Panc1 (cell line): ENCODE measurements around the gene USP38. TPM values are rescaled to one million over a fixed set of nuclear protein-coding genes. Genes with fewer than 3 reads are reported as not detected.

ENCODE experiments used
- ATAC-seq: fragments of 200-7000 bp; cut with Tn5 transposase; 2 replicates; pipeline ENCODE4 v1.9.1; 2020; ENCODE audit warnings: mild to moderate bottlenecking, moderate library complexity
- BruUV-seq: library from RNA; stranded (reverse); fragments of 400-500 nt; replicated peaks from 2 replicates; lab custom pipeline; 2021; lab: Mats Ljungman, UMichigan
- CTCF ChIA-PET: fragments of 300-600 bp; sonication (Branson Sonifier 250); formaldehyde crosslinking; loops from one replicate; lab custom pipeline; 2022; ENCODE audit warnings: antibody characterized with exemption; lab: Charles Lee
- POLR2A ChIA-PET: fragments of 300-600 bp; sonication (Branson Sonifier 250); formaldehyde crosslinking; loops from one replicate; lab custom pipeline; 2022; ENCODE audit warnings: antibody characterized with exemption; lab: Charles Lee
- DNase-seq: peaks from one replicate; pipeline ENCODE4 v3.0.0-alpha.2; 2010; ENCODE audit warnings: low read depth, low spot score
- H3K27ac ChIP-seq: 2 replicates; pipeline ENCODE4 v1.5.1; 2011; ENCODE audit warnings: mild to moderate bottlenecking, low read length, inconsistent platforms
- H3K27me3 ChIP-seq: fragments of 200-500 bp; sonication (Bioruptor generic); 2 replicates; pipeline ENCODE4 v1.6.0; 2014; ENCODE audit warnings: low read length, inconsistent platforms; ENCODE audit not compliant: control insufficient read depth, insufficient read depth
- H3K36me3 ChIP-seq: fragments of 200-500 bp; sonication (Bioruptor generic); 2 replicates; pipeline ENCODE4 v1.5.1; 2014; ENCODE audit warnings: inconsistent platforms, mild to moderate bottlenecking, low read length, moderate library complexity; ENCODE audit not compliant: control insufficient read depth, insufficient read depth
- H3K4me1 ChIP-seq: 2 replicates; pipeline ENCODE4 v1.5.1; 2011; ENCODE audit warnings: inconsistent platforms, mild to moderate bottlenecking, low read length, moderate library complexity; ENCODE audit not compliant: control insufficient read depth, insufficient read depth
- H3K4me3 ChIP-seq, 2 experiments: 2 replicates each; pipeline ENCODE4 v1.5.1; 2011 to 2012; ENCODE audit warnings: low read depth in 2 of 2, low read length in 2 of 2, mild to moderate bottlenecking in 2 of 2, inconsistent platforms in 1 of 2, moderate library complexity in 1 of 2
- H3K9me3 ChIP-seq: fragments of 200-500 bp; sonication (Bioruptor generic); 2 replicates; pipeline ENCODE4 v1.5.1; 2014; ENCODE audit warnings: low read depth, mild to moderate bottlenecking, inconsistent platforms, low read length, moderate library complexity; ENCODE audit not compliant: control insufficient read depth, insufficient read depth
- CTCF ChIP-seq: fragments of 450-650 bp; IDR thresholded peaks from 2 replicates; pipeline ENCODE4 v1.5.1; 2017; ENCODE audit warnings: mild to moderate bottlenecking
- POLR2AphosphoS5 ChIP-seq: IDR thresholded peaks from 2 replicates; pipeline ENCODE4 v1.6.1; 2012; ENCODE audit warnings: mild to moderate bottlenecking, low read depth, low read length, moderate library complexity
- REST ChIP-seq, 2 experiments: IDR thresholded peaks; 2 replicates each; pipeline ENCODE4 v1.6.1; 2011 to 2012; ENCODE audit warnings: low read depth in 2 of 2, control low read depth in 1 of 2, low read length in 1 of 2, mild to moderate bottlenecking in 1 of 2, moderate library complexity in 1 of 2; ENCODE audit not compliant: insufficient read depth in 1 of 2
- SIN3A ChIP-seq: IDR thresholded peaks from 2 replicates; pipeline ENCODE4 v1.6.1; 2012; ENCODE audit warnings: low read depth, mild to moderate bottlenecking, low read length, moderate library complexity, borderline replicate concordance; ENCODE audit not compliant: insufficient read depth
- TCF7L2 ChIP-seq: IDR thresholded peaks from 2 replicates; pipeline ENCODE4 v1.6.1; 2011; ENCODE audit warnings: mild to moderate bottlenecking, low read depth, low read length, inconsistent platforms
- in situ Hi-C: cut with HindIII; loops from 2 replicates; pipeline ENCODE4 v1.10.0; 2016; ENCODE audit warnings: low sequenced_read_pairs, low pct_unique_long_range_greater_than_20kb
- intact Hi-C: fragments of 100-400 bp; cut with micrococcal nuclease; formaldehyde crosslinking; loops from one replicate; pipeline ENCODE4 v1.10.0; 2022; ENCODE audit not compliant: unreplicated experiment
- total RNA-seq: library from RNA; stranded (reverse); gene quantifications from one replicate; pipeline ENCODE4 v1.2.1, GENCODE V29; 2021; ENCODE audit not compliant: unreplicated experiment

Gene USP38
- total RNA-seq, 1 experiment from 2014 or later = 11.7 TPM

GRCh38 chr4:143186649-143187048, 1.9 kb downstream of the USP38 start:
- Histone ChIP-seq H3K9me3 (no peaks in the 10 kb centered on the region), H3K4me3 (peak overlapping the region; percentile 81 to 82), H3K27me3 (no peaks in the 10 kb centered on the region), H3K36me3 (peaks cover 4% of the 10 kb centered on the region), H3K4me1 (peaks cover 3% of the 10 kb centered on the region; the same call in 1 of the 2 replicates), H3K27ac (peak overlapping the region; percentile 76)
- intact Hi-C loops = no loop called here
- TSS peak; percentile 51 for BruUV-seq
- no peak for ATAC-seq
- in situ Hi-C loops = no loop called here
- POLR2A ChIA-PET = no interaction called here
- no peak for DNase-seq
- CTCF ChIA-PET = no interaction called here
- TF ChIP-seq SIN3A = no peak
- no peak for TF ChIP-seq REST (IDR thresholded peaks at IDR 0.05; ENCODE audit: insufficient read depth in 1 of 2, low read depth in 2 of 2, low read length in 1 of 2)
- no peak for TF ChIP-seq CTCF
- TF ChIP-seq POLR2AphosphoS5 = no peak
- no peak for TF ChIP-seq TCF7L2

- Histone ChIP-seq H3K4me1 (peaks cover 3% of the 10 kb centered on the region; the same call in 1 of the 2 replicates), H3K27me3 (no peaks in the 10 kb centered on the region), H3K27ac (no peak overlapping the region), H3K9me3 (no peaks in the 10 kb centered on the region), H3K36me3 (peaks cover 6% of the 10 kb centered on the region), H3K4me3 (peak overlapping the region in 1 of 2 experiments; percentile 82; a peak in 3 of 4 replicates)
- BruUV-seq = no TSS peak
- intact Hi-C loops = no loop called here
- TF ChIP-seq CTCF (no peak), REST (IDR thresholded peaks at IDR 0.05; ENCODE audit: insufficient read depth in 1 of 2, low read depth in 2 of 2, low read length in 1 of 2) (no peak), TCF7L2 (no peak), POLR2AphosphoS5 (no peak), SIN3A (no peak)
- CTCF ChIA-PET = no interaction called here
- ATAC-seq = no peak
- POLR2A ChIA-PET = no interaction called here
- DNase-seq = no peak
- in situ Hi-C loops = no loop called here
These were observed 3.7 kb downstream of the USP38 start for GRCh38 chr4:143188136-143189088.
